ENCODE data around the gene TUBB2B.

DNA sequence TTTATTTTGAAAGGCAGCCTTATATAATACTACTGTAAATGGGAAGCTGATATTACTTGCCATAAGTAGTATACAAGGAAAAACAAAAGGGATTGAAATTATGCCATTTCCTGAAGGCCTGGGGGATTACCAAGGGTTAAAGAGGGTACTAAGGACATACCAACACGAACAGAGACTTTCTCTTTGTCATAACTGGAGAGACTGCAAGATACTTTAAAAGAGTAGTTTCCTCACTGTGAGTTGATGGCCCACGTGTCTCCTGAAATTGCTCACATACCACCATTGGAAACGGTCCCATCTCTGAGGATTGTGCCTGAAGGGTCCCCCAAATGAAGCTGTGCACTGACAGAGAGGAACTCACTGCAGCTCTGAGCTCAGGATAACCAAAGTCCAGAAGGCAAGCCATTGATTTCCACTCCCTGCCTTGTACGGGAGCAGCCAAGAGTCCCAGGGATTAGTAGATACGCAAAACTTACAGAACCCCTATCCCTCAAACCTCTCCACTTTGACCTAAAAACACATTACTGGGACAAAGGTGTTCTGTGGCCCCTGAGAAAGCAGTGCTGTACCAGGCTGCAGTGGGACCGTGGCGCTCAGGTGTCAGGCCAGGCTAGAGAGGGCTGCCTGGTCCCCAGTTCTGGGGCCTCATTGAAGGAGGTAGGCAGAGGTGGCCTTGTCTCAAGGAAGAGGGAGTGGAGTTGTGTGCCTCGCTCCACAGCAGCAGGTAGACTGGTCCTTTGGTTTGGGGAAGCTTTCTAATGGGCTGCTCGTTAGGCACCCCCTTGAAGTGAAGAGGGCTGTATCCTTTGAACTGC, 46.5 kb upstream of the TUBB2B start:
- TF ChIP-seq TAF1 (IDR thresholded peaks at IDR 0.05; ENCODE audit: borderline replicate concordance, low read depth, low read length): no peak
- no peak for TF ChIP-seq POLR2A (IDR thresholded peaks at IDR 0.05; ENCODE audit: low read depth, low read length)
- TF ChIP-seq POLR2AphosphoS5 (IDR thresholded peaks at IDR 0.05; ENCODE audit: low read depth, low read length): no peak

Data from GM12892 (cell line).